Smooth muscle cell (in vitro differentiated cells): Measurements from ENCODE around the gene TMEM238. TPM values are rescaled to one million over a fixed set of nuclear protein-coding genes. Genes with fewer than 3 reads are reported as not detected.
"Not testable (repeated sequence)": the region's sequence is repeated elsewhere in the genome, so short reads cannot be mapped to it uniquely, and the experiment has no call there.

Experiments
- DNase-seq: peaks from one replicate; lab custom pipeline; 2025; ENCODE audit not compliant: unreplicated experiment; lab: John Stamatoyannopoulos, UW
- H2AFZ ChIP-seq: fragments of 200-600 bp; sonication (generic); 2 replicates; pipeline ENCODE4 v1.6.0; 2016; ENCODE audit warnings: antibody characterized with exemption, low read depth, mild to moderate bottlenecking
- H3F3A ChIP-seq: fragments of 200-600 bp; sonication (generic); 2 replicates; pipeline ENCODE4 v1.6.0; 2017; ENCODE audit warnings: antibody characterized with exemption, low read depth
- H3K27ac ChIP-seq: fragments of 200-600 bp; sonication (generic); 2 replicates; pipeline ENCODE4 v1.5.1; 2016; ENCODE audit warnings: low read depth, mild to moderate bottlenecking
- H3K27me3 ChIP-seq: fragments of 200-600 bp; sonication (generic); 2 replicates; pipeline ENCODE4 v1.6.1; 2016; ENCODE audit warnings: low read depth, mild to moderate bottlenecking
- H3K36me3 ChIP-seq: fragments of 200-600 bp; sonication (generic); 2 replicates; pipeline ENCODE4 v1.5.1; 2016; ENCODE audit warnings: low read depth
- H3K4me1 ChIP-seq: fragments of 200-600 bp; sonication (generic); 2 replicates; pipeline ENCODE4 v1.5.1; 2016; ENCODE audit warnings: low read depth
- H3K4me2 ChIP-seq: fragments of 200-600 bp; sonication (generic); 2 replicates; pipeline ENCODE4 v1.6.0; 2016; ENCODE audit warnings: mild to moderate bottlenecking
- H3K4me3 ChIP-seq: fragments of 200-600 bp; sonication (generic); 2 replicates; pipeline ENCODE4 v1.5.1; 2016; ENCODE audit warnings: mild to moderate bottlenecking
- H3K79me2 ChIP-seq: fragments of 200-600 bp; sonication (generic); 2 replicates; pipeline ENCODE4 v1.6.0; 2016; ENCODE audit warnings: low read depth, mild to moderate bottlenecking
- H3K9ac ChIP-seq: fragments of 200-600 bp; sonication (generic); 2 replicates; pipeline ENCODE4 v1.6.0; 2016; ENCODE audit warnings: low read depth
- H3K9me3 ChIP-seq: fragments of 200-600 bp; sonication (generic); replicated peaks from 2 replicates; pipeline ENCODE4 v1.5.1; 2016; ENCODE audit warnings: low read depth
- H4K20me1 ChIP-seq: fragments of 200-600 bp; sonication (generic); 2 replicates; pipeline ENCODE4 v1.6.0; 2016; ENCODE audit warnings: low read depth
- CTCF ChIP-seq: fragments of 200-600 bp; sonication (generic); IDR thresholded peaks from 2 replicates; pipeline ENCODE4 v1.5.1; 2017; ENCODE audit warnings: borderline replicate concordance, mild to moderate bottlenecking, antibody characterized with exemption; ENCODE audit not compliant: insufficient read depth, poor library complexity, severe bottlenecking
- WGBS: methylation state at CpG from one replicate; pipeline ENCODE4 v1.1.7; 2016; ENCODE audit warnings: low lambda C conversion rate; 5-methylcytosine and 5-hydroxymethylcytosine counted together
- polyA plus RNA-seq: library from polyadenylated mRNA; unstranded; fragments of >200 nt; fragmentation: Nextera tagmentation; extraction: Ambion mirVana; gene quantifications from 2 replicates; pipeline ENCODE4 v1.2.1, GENCODE V29; 2016
- total RNA-seq: library from RNA; depleted of rRNA; stranded (reverse); fragments of >200 nt; gene quantifications from 2 replicates; pipeline ENCODE4 v1.2.3, GENCODE V29; 2014

TMEM238 gene
- total and polyA plus RNA-seq, 2 experiments from 2014 or later: 2.6 to 3.3 TPM

GRCh38 chr19:55407800-55408532 is 23.9 kb upstream of the TMEM238 start:
- Histone ChIP-seq H3K4me1 (peaks cover 14% of the 10 kb centered on the region), H3K27me3 (no peaks in the 10 kb centered on the region), H3K9ac (peak overlapping the region; percentile 92), H3K79me2 (peaks cover 37% of the 10 kb centered on the region), H3K9me3 (no peaks in the 10 kb centered on the region), H4K20me1 (peaks cover 37% of the 10 kb centered on the region), H2AFZ (peak overlapping the region; percentile 69), H3F3A (peaks cover 5% of the 10 kb centered on the region), H3K4me3 (peak overlapping the region; percentile 78), H3K36me3 (no peaks in the 10 kb centered on the region), H3K4me2 (peak overlapping the region; percentile 96), H3K27ac (peak overlapping the region; percentile 99)
- DNase-seq: peak; percentile 99
- 1% methylated on average over 53 of the region's 72 CpGs for WGBS
- no peak for TF ChIP-seq CTCF

- not testable (repeated sequence) for H3K27me3 ChIP-seq, H3F3A ChIP-seq, H3K9me3 ChIP-seq, DNase-seq, H3K36me3 ChIP-seq
- WGBS: 0% methylated on average over 13 of the region's 36 CpGs
- H3K4me1 ChIP-seq: peaks cover 14% of the 10 kb centered on the region
- H3K27ac ChIP-seq: peak within 1 kb of the TSS; percentile 99
- peak within 1 kb of the TSS; percentile 69 for H2AFZ ChIP-seq
- peaks cover 42% of the 10 kb centered on the region for H4K20me1 ChIP-seq
- H3K4me2 ChIP-seq: peak within 1 kb of the TSS; percentile 96
- H3K4me3 ChIP-seq: peak within 1 kb of the TSS; percentile 78
- H3K9ac ChIP-seq: peak within 1 kb of the TSS; percentile 92
- H3K79me2 ChIP-seq: peaks cover 37% of the 10 kb centered on the region
Measured at GRCh38 chr19:55407550-55407799, 23.4 kb upstream of the TMEM238 start, which contains the start of gene UBE2S. UBE2S (minus strand) TSS chr19:55407788; CDS start chr19:55407589, 199 bp downstream.

GRCh38 chr19:55406826-55407549 is 22.9 kb upstream of the TMEM238 start:
- no peaks in the 10 kb centered on the region for H3K9me3 ChIP-seq
- peak overlapping the region; percentile 96 for H3K4me2 ChIP-seq
- H3K9ac ChIP-seq: peak overlapping the region; percentile 92
- H3K27ac ChIP-seq: peak overlapping the region; percentile 99
- WGBS: 11% methylated on average over 33 of the region's 35 CpGs
- peaks cover 14% of the 10 kb centered on the region for H3F3A ChIP-seq
- peak overlapping the region; percentile 78 for H3K4me3 ChIP-seq
- H3K79me2 ChIP-seq: peaks cover 37% of the 10 kb centered on the region
- peaks cover 47% of the 10 kb centered on the region for H4K20me1 ChIP-seq
- H2AFZ ChIP-seq: no peak overlapping the region
- peaks cover 14% of the 10 kb centered on the region for H3K4me1 ChIP-seq
- no peaks in the 10 kb centered on the region for H3K27me3 ChIP-seq
- DNase-seq: no peak
- H3K36me3 ChIP-seq: no peaks in the 10 kb centered on the region
- no peak for TF ChIP-seq CTCF

GRCh38 chr19:55406091-55406825 is 22.2 kb upstream of the TMEM238 start:
- 85% methylated on average over 14 of the region's 14 CpGs for WGBS
- peak overlapping the region; percentile 92 for H3K9ac ChIP-seq
- H3K36me3 ChIP-seq: no peaks in the 10 kb centered on the region
- no peak overlapping the region for H3K27ac ChIP-seq
- peak overlapping the region; percentile 78 for H3K4me3 ChIP-seq
- no peak for TF ChIP-seq CTCF
- H3K4me2 ChIP-seq: peak overlapping the region; percentile 96
- no peak for DNase-seq
- no peaks in the 10 kb centered on the region for H3K27me3 ChIP-seq
- peaks cover 14% of the 10 kb centered on the region for H3F3A ChIP-seq
- H3K4me1 ChIP-seq: peaks cover 14% of the 10 kb centered on the region
- H4K20me1 ChIP-seq: peaks cover 53% of the 10 kb centered on the region
- no peaks in the 10 kb centered on the region for H3K9me3 ChIP-seq
- no peak overlapping the region for H2AFZ ChIP-seq
- H3K79me2 ChIP-seq: peaks cover 37% of the 10 kb centered on the region
